DND-41 (cell line): Measurements from ENCODE around the gene PRXL2A.

Experiments used
- ATAC-seq: fragments of 200-7000 bp; cut with Tn5 transposase; 3 replicates; pipeline ENCODE4 v1.9.1; 2021; ENCODE audit warnings: low read depth; ENCODE audit not compliant: insufficient read depth
- DNase-seq: peaks from one replicate; pipeline ENCODE4 v3.0.0-alpha.2; 2020
- H2AFZ ChIP-seq: 2 replicates; pipeline ENCODE4 v1.6.0; 2012; ENCODE audit warnings: low read depth, low read length
- H3K27ac ChIP-seq: 2 replicates; pipeline ENCODE4 v1.5.1; 2012; ENCODE audit warnings: low read length, inconsistent platforms
- H3K27me3 ChIP-seq: fragments of 200-600 bp; sonication (generic); 2 replicates; pipeline ENCODE4 v1.6.0; 2012; ENCODE audit warnings: low read length, mild to moderate bottlenecking, inconsistent platforms; ENCODE audit not compliant: insufficient read depth, poor library complexity
- H3K36me3 ChIP-seq: 2 replicates; pipeline ENCODE4 v1.5.1; 2012; ENCODE audit warnings: low read length, inconsistent platforms; ENCODE audit not compliant: insufficient read depth
- H3K4me1 ChIP-seq: 2 replicates; pipeline ENCODE4 v1.5.1; 2012; ENCODE audit warnings: mild to moderate bottlenecking, low read length; ENCODE audit not compliant: insufficient read depth
- H3K4me2 ChIP-seq: 2 replicates; pipeline ENCODE4 v1.6.0; 2012; ENCODE audit warnings: mild to moderate bottlenecking, moderate library complexity, low read length, inconsistent platforms; ENCODE audit not compliant: insufficient read depth
- H3K4me3 ChIP-seq, 2 experiments: fragments of 200-600 bp in 1 of 2; shearing (Covaris generic) in 1 of 2; 2 replicates each; pipeline ENCODE4 v1.5.1; 2012 to 2016; ENCODE audit warnings: inconsistent platforms in 2 of 2, low read length in 2 of 2, mild to moderate bottlenecking in 2 of 2, low read depth in 1 of 2, moderate library complexity in 1 of 2
- H3K79me2 ChIP-seq: 2 replicates; pipeline ENCODE4 v1.6.0; 2012; ENCODE audit warnings: low read length, inconsistent platforms; ENCODE audit not compliant: insufficient read depth
- H3K9ac ChIP-seq: 2 replicates; pipeline ENCODE4 v1.6.0; 2012; ENCODE audit warnings: low read depth, mild to moderate bottlenecking, inconsistent platforms, low read length, moderate library complexity
- H3K9me3 ChIP-seq: 2 replicates; pipeline ENCODE4 v1.5.1; 2012; ENCODE audit warnings: low read length, moderate library complexity, mild to moderate bottlenecking, inconsistent platforms; ENCODE audit not compliant: insufficient read depth, severe bottlenecking
- H4K20me1 ChIP-seq: 2 replicates; pipeline ENCODE4 v1.6.0; 2012; ENCODE audit warnings: low read length; ENCODE audit not compliant: insufficient read depth
- EZH2 ChIP-seq: IDR thresholded peaks from 3 replicates; pipeline ENCODE4 v1.6.1; 2012; ENCODE audit warnings: borderline replicate concordance, low read depth, mild to moderate bottlenecking, moderate library complexity, low read length, inconsistent platforms; ENCODE audit not compliant: severe bottlenecking
- TF ChIP-seq, protein P1 (sequence below): IDR thresholded peaks from 2 replicates; pipeline ENCODE4 v1.5.1; 2012; ENCODE audit warnings: borderline replicate concordance, low read length, moderate library complexity, mild to moderate bottlenecking; ENCODE audit not compliant: poor library complexity, severe bottlenecking; ENCODE audit errors: extremely low read depth

Gene PRXL2A

DNA sequence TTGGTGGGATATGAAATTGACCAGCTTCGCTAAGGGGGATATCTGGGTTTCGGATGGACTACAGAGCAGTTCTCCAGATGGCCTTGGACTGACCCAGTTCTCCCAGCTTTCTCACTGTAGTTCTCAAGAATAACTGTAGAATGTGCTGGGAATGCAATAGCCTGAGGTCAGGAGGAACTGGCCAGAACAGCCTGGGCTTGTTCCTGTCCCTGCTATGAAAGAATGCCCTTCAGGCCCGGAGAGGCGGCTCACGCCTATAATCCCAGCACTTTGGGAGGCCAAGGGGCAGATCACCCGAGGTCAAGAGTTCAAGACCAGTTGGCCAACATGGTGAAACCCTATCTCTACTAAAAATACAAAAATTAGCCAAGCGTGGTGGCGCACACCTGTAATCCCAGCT lies 33.5 kb downstream of the PRXL2A start:
- Histone ChIP-seq H3K27me3 (peaks cover 3% of the 10 kb centered on the region), H3K4me3 (no peak overlapping the region), H3K36me3 (no peaks in the 10 kb centered on the region), H3K79me2 (no peaks in the 10 kb centered on the region), H3K9ac (no peak overlapping the region), H2AFZ (no peak overlapping the region), H4K20me1 (no peaks in the 10 kb centered on the region), H3K4me1 (peaks cover 3% of the 10 kb centered on the region; the same call in 1 of the 2 replicates), H3K9me3 (no peaks in the 10 kb centered on the region), H3K27ac (no peak overlapping the region), H3K4me2 (no peak overlapping the region)
- TF ChIP-seq, protein P1, sequence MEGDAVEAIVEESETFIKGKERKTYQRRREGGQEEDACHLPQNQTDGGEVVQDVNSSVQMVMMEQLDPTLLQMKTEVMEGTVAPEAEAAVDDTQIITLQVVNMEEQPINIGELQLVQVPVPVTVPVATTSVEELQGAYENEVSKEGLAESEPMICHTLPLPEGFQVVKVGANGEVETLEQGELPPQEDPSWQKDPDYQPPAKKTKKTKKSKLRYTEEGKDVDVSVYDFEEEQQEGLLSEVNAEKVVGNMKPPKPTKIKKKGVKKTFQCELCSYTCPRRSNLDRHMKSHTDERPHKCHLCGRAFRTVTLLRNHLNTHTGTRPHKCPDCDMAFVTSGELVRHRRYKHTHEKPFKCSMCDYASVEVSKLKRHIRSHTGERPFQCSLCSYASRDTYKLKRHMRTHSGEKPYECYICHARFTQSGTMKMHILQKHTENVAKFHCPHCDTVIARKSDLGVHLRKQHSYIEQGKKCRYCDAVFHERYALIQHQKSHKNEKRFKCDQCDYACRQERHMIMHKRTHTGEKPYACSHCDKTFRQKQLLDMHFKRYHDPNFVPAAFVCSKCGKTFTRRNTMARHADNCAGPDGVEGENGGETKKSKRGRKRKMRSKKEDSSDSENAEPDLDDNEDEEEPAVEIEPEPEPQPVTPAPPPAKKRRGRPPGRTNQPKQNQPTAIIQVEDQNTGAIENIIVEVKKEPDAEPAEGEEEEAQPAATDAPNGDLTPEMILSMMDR: no peak
- no peak for TF ChIP-seq EZH2
- DNase-seq: no peak
- ATAC-seq: no peak

DNA sequence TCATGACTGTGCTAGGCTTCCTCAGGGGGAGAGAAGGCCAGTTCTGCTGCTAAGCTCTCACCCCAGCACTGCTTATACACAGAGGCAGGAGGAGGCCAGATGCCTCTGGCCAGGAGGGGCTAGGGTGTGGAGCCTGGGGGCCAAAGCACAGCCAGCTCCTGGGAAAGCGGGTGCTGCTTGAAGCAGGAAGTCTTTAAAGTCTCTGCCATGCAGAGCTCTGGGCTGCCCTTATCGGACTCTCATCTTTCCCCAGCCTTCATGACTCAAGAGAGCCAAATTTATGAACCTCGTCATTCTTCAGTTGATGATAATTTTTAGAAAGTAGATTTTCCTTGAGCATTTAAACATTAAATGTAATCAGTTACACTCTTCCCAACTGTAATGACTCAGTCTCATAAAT lies 34.5 kb downstream of the PRXL2A start:
- no peak for DNase-seq
- no peak for ATAC-seq
- Histone ChIP-seq H3K36me3 (no peaks in the 10 kb centered on the region), H3K27me3 (peaks cover 5% of the 10 kb centered on the region), H3K4me1 (peaks cover 3% of the 10 kb centered on the region; the same call in 1 of the 2 replicates), H3K27ac (no peak overlapping the region), H3K4me3 (no peak overlapping the region), H3K9ac (no peak overlapping the region), H3K9me3 (no peaks in the 10 kb centered on the region), H2AFZ (no peak overlapping the region), H4K20me1 (no peaks in the 10 kb centered on the region), H3K4me2 (no peak overlapping the region), H3K79me2 (no peaks in the 10 kb centered on the region)
- TF ChIP-seq, protein P1: no peak
- TF ChIP-seq EZH2: no peak

DNA sequence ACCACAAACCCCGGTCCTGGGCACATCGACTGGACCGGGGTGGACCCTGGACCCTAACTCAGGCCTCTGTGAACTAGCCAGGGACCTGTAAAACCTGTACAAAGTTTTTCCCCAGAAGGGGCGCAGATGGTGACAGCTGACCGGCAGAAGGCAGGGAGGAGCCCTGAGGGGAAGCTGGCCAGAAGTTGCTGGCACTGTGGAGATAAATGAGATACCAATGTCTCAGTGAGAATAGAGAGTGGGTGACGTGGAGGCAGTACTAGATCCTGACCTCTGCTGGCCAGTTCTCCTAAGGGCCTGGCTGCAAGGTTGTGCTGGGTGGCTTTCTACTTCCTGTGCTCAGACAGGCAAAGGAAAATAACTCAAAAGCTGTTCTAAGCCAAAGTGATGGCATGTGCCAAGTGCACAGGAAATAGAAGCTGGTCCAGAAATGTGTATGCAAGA lies 35.2 kb downstream of the PRXL2A start:
- Histone ChIP-seq H3K79me2 (no peaks in the 10 kb centered on the region), H3K27ac (no peak overlapping the region), H3K4me2 (no peak overlapping the region), H3K9me3 (no peaks in the 10 kb centered on the region), H3K36me3 (no peaks in the 10 kb centered on the region), H2AFZ (no peak overlapping the region), H3K9ac (no peak overlapping the region), H3K27me3 (peaks cover 5% of the 10 kb centered on the region), H4K20me1 (no peaks in the 10 kb centered on the region), H3K4me1 (peaks cover 3% of the 10 kb centered on the region; the same call in 1 of the 2 replicates), H3K4me3 (no peak overlapping the region)
- ATAC-seq (peak; percentile 51; the same call in 2 of the 3 replicates), DNase-seq (no peak)
- TF ChIP-seq, protein P1: peak; percentile 29
- TF ChIP-seq EZH2: no peak

DNA sequence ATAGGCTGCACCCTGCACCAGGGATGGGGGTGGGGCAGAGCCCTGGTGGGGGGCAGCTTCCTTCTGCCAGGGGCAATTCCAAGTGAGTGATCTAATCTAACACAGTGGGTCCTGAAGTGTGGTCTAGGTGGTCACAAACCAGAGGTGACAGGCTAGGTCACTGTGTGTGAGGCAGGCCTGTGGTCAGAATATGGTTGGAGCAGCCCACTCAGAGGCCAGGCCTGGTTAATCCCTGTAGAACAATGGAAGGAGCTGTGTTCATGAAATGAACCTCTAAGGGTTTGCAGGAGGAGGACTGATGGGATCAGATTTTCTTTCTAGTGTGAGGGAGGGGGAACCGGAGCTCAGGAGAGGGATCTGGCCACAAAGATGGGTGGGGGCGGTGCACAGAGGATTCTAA lies 35.8 kb downstream of the PRXL2A start:
- Histone ChIP-seq H3K4me2 (no peak overlapping the region), H3K27me3 (peaks cover 5% of the 10 kb centered on the region), H3K27ac (no peak overlapping the region), H3K9ac (no peak overlapping the region), H4K20me1 (no peaks in the 10 kb centered on the region), H3K79me2 (no peaks in the 10 kb centered on the region), H2AFZ (no peak overlapping the region), H3K9me3 (no peaks in the 10 kb centered on the region), H3K4me1 (peaks cover 3% of the 10 kb centered on the region; the same call in 1 of the 2 replicates), H3K36me3 (no peaks in the 10 kb centered on the region), H3K4me3 (no peak overlapping the region)
- DNase-seq (no peak), ATAC-seq (no peak)
- TF ChIP-seq EZH2: no peak
- TF ChIP-seq, protein P1: no peak
